ENCODE measurements around the gene TBC1D14. TPM values are rescaled to one million over a fixed set of nuclear protein-coding genes. Genes with fewer than 3 reads are reported as not detected.

Gene TBC1D14
- total RNA-seq, 1 donor from 2014 or later, result 43.3 TPM

GRCh38 chr4:7020290-7020689 is 110.7 kb downstream of the TBC1D14 start:
- DNase-seq (ENCODE audit: low read depth), result no peak
- TF ChIP-seq, protein P1, sequence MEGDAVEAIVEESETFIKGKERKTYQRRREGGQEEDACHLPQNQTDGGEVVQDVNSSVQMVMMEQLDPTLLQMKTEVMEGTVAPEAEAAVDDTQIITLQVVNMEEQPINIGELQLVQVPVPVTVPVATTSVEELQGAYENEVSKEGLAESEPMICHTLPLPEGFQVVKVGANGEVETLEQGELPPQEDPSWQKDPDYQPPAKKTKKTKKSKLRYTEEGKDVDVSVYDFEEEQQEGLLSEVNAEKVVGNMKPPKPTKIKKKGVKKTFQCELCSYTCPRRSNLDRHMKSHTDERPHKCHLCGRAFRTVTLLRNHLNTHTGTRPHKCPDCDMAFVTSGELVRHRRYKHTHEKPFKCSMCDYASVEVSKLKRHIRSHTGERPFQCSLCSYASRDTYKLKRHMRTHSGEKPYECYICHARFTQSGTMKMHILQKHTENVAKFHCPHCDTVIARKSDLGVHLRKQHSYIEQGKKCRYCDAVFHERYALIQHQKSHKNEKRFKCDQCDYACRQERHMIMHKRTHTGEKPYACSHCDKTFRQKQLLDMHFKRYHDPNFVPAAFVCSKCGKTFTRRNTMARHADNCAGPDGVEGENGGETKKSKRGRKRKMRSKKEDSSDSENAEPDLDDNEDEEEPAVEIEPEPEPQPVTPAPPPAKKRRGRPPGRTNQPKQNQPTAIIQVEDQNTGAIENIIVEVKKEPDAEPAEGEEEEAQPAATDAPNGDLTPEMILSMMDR (conservative IDR thresholded peaks at IDR 0.05; ENCODE audit: low read depth, low read length), result no peak
- H3K4me3 ChIP-seq (ENCODE audit: low read depth, low read length), result no peak overlapping the region

- TF ChIP-seq, protein P1 (conservative IDR thresholded peaks at IDR 0.05; ENCODE audit: low read depth, low read length), result no peak
- no peak for DNase-seq (ENCODE audit: low read depth)
- H3K4me3 ChIP-seq (ENCODE audit: low read depth, low read length), result no peak overlapping the region
Measured at GRCh38 chr4:7020856-7021255, 111.2 kb downstream of the TBC1D14 start.

DNA sequence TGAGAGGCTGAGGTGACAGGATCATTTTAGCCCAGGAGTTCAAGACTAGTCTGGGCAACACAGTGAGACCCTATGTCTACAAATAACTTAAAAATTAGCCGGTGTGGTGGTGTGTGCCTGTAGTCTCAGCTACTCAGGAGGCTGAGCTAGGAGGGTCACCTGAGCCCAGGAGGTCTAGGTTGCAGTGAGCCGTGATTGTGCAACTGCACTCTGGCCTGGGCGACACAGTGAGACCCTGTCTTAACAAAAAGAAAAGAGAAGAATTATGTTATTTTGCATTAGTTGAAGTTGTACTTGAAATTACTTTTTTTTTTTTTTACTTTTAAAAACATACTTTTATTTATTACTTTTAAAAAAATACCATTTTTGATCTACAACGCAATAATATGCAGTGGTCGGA is 111.7 kb downstream of the TBC1D14 start:
- H3K4me3 ChIP-seq (ENCODE audit: low read depth, low read length), result no peak overlapping the region
- DNase-seq (ENCODE audit: low read depth), result no peak
- TF ChIP-seq, protein P1 (conservative IDR thresholded peaks at IDR 0.05; ENCODE audit: low read depth, low read length), result no peak

- DNase-seq (ENCODE audit: low read depth), result peak; percentile 85
- TF ChIP-seq, protein P1 (conservative IDR thresholded peaks at IDR 0.05; ENCODE audit: low read depth, low read length), result no peak
- H3K4me3 ChIP-seq (ENCODE audit: low read depth, low read length), result no peak overlapping the region
Measured at GRCh38 chr4:7021930-7022664, 112.5 kb downstream of the TBC1D14 start.

- H3K4me3 ChIP-seq (ENCODE audit: low read depth, low read length), result no peak overlapping the region
- TF ChIP-seq, protein P1 (conservative IDR thresholded peaks at IDR 0.05; ENCODE audit: low read depth, low read length), result no peak
- no peak for DNase-seq (ENCODE audit: low read depth)
Measured at GRCh38 chr4:7023486-7023885, 113.9 kb downstream of the TBC1D14 start.

GRCh38 chr4:7023901-7024300 is 114.3 kb downstream of the TBC1D14 start:
- DNase-seq (ENCODE audit: low read depth), result no peak
- no peak overlapping the region for H3K4me3 ChIP-seq (ENCODE audit: low read depth, low read length)
- TF ChIP-seq, protein P1 (conservative IDR thresholded peaks at IDR 0.05; ENCODE audit: low read depth, low read length), result no peak

- H3K4me3 ChIP-seq (ENCODE audit: low read depth, low read length), result no peak overlapping the region
- TF ChIP-seq, protein P1 (conservative IDR thresholded peaks at IDR 0.05; ENCODE audit: low read depth, low read length), result no peak
- no peak for DNase-seq (ENCODE audit: low read depth)
Measured at GRCh38 chr4:7024336-7024890, 114.8 kb downstream of the TBC1D14 start.

All from epithelial cell of proximal tubule (primary cell).